IMR-90 (cell line): ENCODE data around the gene KRTAP6-3. TPM values are rescaled to one million over a fixed set of nuclear protein-coding genes. Genes with fewer than 3 reads are reported as not detected.

Experiments used
- microRNA-seq, 2 experiments: library from miRNA; stranded (forward) in 1 of 2; unstranded in 1 of 2; fragments of 10-50 nt in 1 of 2; fragments of <30 nt in 1 of 2; gene quantifications in 1 of 2; microRNA quantifications in 1 of 2; one replicate each; pipeline versions ENCODE3 to v1.1.0; 2013 to 2020; ENCODE audit not compliant: insufficient read depth in 1 of 2, insufficient read length in 1 of 2, unreplicated experiment in 1 of 2
- polyA plus RNA-seq, 3 experiments: library from polyadenylated mRNA; depleted of rRNA; stranded (reverse); fragments of >200 nt; gene quantifications; 2 replicates each; pipeline ENCODE4 v1.2.3, GENCODE V29; 2012; ENCODE audit warnings: low replicate concordance in 1 of 3
- small RNA-seq, 5 experiments: library from RNA; depleted of rRNA; stranded (forward); fragments of <200 nt; gene quantifications; one replicate each; pipeline ENCODE3, GENCODE V24; 2012
- total RNA-seq: library from RNA; depleted of rRNA; stranded (reverse); fragments of >200 nt; gene quantifications from 2 replicates; pipeline ENCODE4 v1.2.3, GENCODE V29; 2012; rRNA removed

KRTAP6-3 gene
- total and polyA plus RNA-seq, 2 of the 4 experiments (the other 2 are of a cell fraction): not detected

Small RNA genes within 50 kb of the gene (microRNA-seq; reads per million reads assigned to microRNA genes)
- not detected for gene KRTAP20-1 (ENCODE audit: insufficient read depth, insufficient read length)
- gene KRTAP20-3 (ENCODE audit: insufficient read depth, insufficient read length): not detected
- gene KRTAP20-4 (ENCODE audit: insufficient read depth, insufficient read length): not detected
- gene KRTAP22-1 (ENCODE audit: insufficient read depth, insufficient read length): not detected
- not detected for gene KRTAP22-2 (ENCODE audit: insufficient read depth, insufficient read length)

Small RNA genes within 50 kb of the gene (small RNA-seq; reads per million reads assigned to genes)
- 0 reads per million in 5 experiments for gene KRTAP20-1
- gene KRTAP20-3: 0 reads per million in 5 experiments
- 0 reads per million in 5 experiments for gene KRTAP20-4
- gene KRTAP22-1: 0 reads per million in 5 experiments
- gene KRTAP22-2: 0 reads per million in 5 experiments

Other genes starting within 250 kb of the KRTAP6-3 start
- not detected in 2 replicates for gene KRTAP23-1, start 243.8 kb upstream of the KRTAP6-3 start, total RNA-seq
- gene KRTAP23-1, start 243.8 kb upstream of the KRTAP6-3 start, polyA plus RNA-seq (2012; rRNA removed): not detected in 2 replicates
- gene KRTAP13-2, start 220.2 kb upstream of the KRTAP6-3 start, total RNA-seq: not detected in 2 replicates
- not detected in 2 replicates for gene KRTAP13-2, start 220.2 kb upstream of the KRTAP6-3 start, polyA plus RNA-seq (2012; rRNA removed)
- gene KRTAP13-1, start 196.4 kb upstream of the KRTAP6-3 start, total RNA-seq: not detected in 2 replicates
- gene KRTAP13-1, start 196.4 kb upstream of the KRTAP6-3 start, polyA plus RNA-seq (2012; rRNA removed): not detected in 2 replicates
- not detected in 2 replicates for gene KRTAP13-3, start 166.5 kb upstream of the KRTAP6-3 start, total RNA-seq
- not detected in 2 replicates for gene KRTAP13-3, start 166.5 kb upstream of the KRTAP6-3 start, polyA plus RNA-seq (2012; rRNA removed)
- not detected in 2 replicates for gene KRTAP13-4, start 162.2 kb upstream of the KRTAP6-3 start, total RNA-seq
- not detected in 2 replicates for gene KRTAP13-4, start 162.2 kb upstream of the KRTAP6-3 start, polyA plus RNA-seq (2012; rRNA removed)
- not detected in 2 replicates for gene KRTAP15-1, start 152.2 kb upstream of the KRTAP6-3 start, total RNA-seq
- gene KRTAP15-1, start 152.2 kb upstream of the KRTAP6-3 start, polyA plus RNA-seq (2012; rRNA removed): not detected in 2 replicates
- gene KRTAP19-1, start 112.1 kb upstream of the KRTAP6-3 start, total RNA-seq: not detected in 2 replicates
- not detected in 2 replicates for gene KRTAP19-1, start 112.1 kb upstream of the KRTAP6-3 start, polyA plus RNA-seq (2012; rRNA removed)
- gene KRTAP19-2, start 105.0 kb upstream of the KRTAP6-3 start, total RNA-seq: not detected in 2 replicates
- not detected in 2 replicates for gene KRTAP19-2, start 105.0 kb upstream of the KRTAP6-3 start, polyA plus RNA-seq (2012; rRNA removed)
- not detected in 2 replicates for gene KRTAP19-3, start 100.4 kb upstream of the KRTAP6-3 start, total RNA-seq
- not detected in 2 replicates for gene KRTAP19-3, start 100.4 kb upstream of the KRTAP6-3 start, polyA plus RNA-seq (2012; rRNA removed)
- gene KRTAP19-4, start 95.3 kb upstream of the KRTAP6-3 start, total RNA-seq: not detected in 2 replicates
- not detected in 2 replicates for gene KRTAP19-4, start 95.3 kb upstream of the KRTAP6-3 start, polyA plus RNA-seq (2012; rRNA removed)
- gene KRTAP19-5, start 90.3 kb upstream of the KRTAP6-3 start, total RNA-seq: not detected in 2 replicates
- not detected in 2 replicates for gene KRTAP19-5, start 90.3 kb upstream of the KRTAP6-3 start, polyA plus RNA-seq (2012; rRNA removed)
- not detected in 2 replicates for gene KRTAP19-6, start 50.6 kb upstream of the KRTAP6-3 start, total RNA-seq
- not detected in 2 replicates for gene KRTAP19-6, start 50.6 kb upstream of the KRTAP6-3 start, polyA plus RNA-seq (2012; rRNA removed)
- not detected in 2 replicates for gene KRTAP19-7, start 31.1 kb upstream of the KRTAP6-3 start, total RNA-seq
- not detected in 2 replicates for gene KRTAP19-7, start 31.1 kb upstream of the KRTAP6-3 start, polyA plus RNA-seq (2012; rRNA removed)
- gene KRTAP22-2, start 2.0 kb upstream of the KRTAP6-3 start, total RNA-seq: not detected in 2 replicates
- not detected in 2 replicates for gene KRTAP22-2, start 2.0 kb upstream of the KRTAP6-3 start, polyA plus RNA-seq (2012; rRNA removed)
- gene KRTAP6-2, start 6.5 kb downstream of the KRTAP6-3 start, total RNA-seq: not detected in 2 replicates
- gene KRTAP6-2, start 6.5 kb downstream of the KRTAP6-3 start, polyA plus RNA-seq (2012; rRNA removed): not detected in 2 replicates
- not detected in 2 replicates for gene KRTAP22-1, start 8.6 kb downstream of the KRTAP6-3 start, total RNA-seq
- not detected in 2 replicates for gene KRTAP22-1, start 8.6 kb downstream of the KRTAP6-3 start, polyA plus RNA-seq (2012; rRNA removed)
- gene KRTAP6-1, start 21.5 kb downstream of the KRTAP6-3 start, total RNA-seq: not detected in 2 replicates
- gene KRTAP6-1, start 21.5 kb downstream of the KRTAP6-3 start, polyA plus RNA-seq (2012; rRNA removed): not detected in 2 replicates
- not detected in 2 replicates for gene KRTAP20-1, start 24.0 kb downstream of the KRTAP6-3 start, total RNA-seq
- gene KRTAP20-1, start 24.0 kb downstream of the KRTAP6-3 start, polyA plus RNA-seq (2012; rRNA removed): not detected in 2 replicates
- gene KRTAP20-4, start 28.2 kb downstream of the KRTAP6-3 start, total RNA-seq: not detected in 2 replicates
- not detected in 2 replicates for gene KRTAP20-4, start 28.2 kb downstream of the KRTAP6-3 start, polyA plus RNA-seq (2012; rRNA removed)
- not detected in 2 replicates for gene KRTAP20-2, start 42.8 kb downstream of the KRTAP6-3 start, total RNA-seq
- gene KRTAP20-2, start 42.8 kb downstream of the KRTAP6-3 start, polyA plus RNA-seq (2012; rRNA removed): not detected in 2 replicates
- gene KRTAP20-3, start 50.4 kb downstream of the KRTAP6-3 start, total RNA-seq: not detected in 2 replicates
- not detected in 2 replicates for gene KRTAP20-3, start 50.4 kb downstream of the KRTAP6-3 start, polyA plus RNA-seq (2012; rRNA removed)
- gene KRTAP21-3, start 126.3 kb downstream of the KRTAP6-3 start, total RNA-seq: not detected in 2 replicates
- gene KRTAP21-3, start 126.3 kb downstream of the KRTAP6-3 start, polyA plus RNA-seq (2012; rRNA removed): not detected in 2 replicates
- gene KRTAP21-2, start 154.8 kb downstream of the KRTAP6-3 start, total RNA-seq: not detected in 2 replicates
- not detected in 2 replicates for gene KRTAP21-2, start 154.8 kb downstream of the KRTAP6-3 start, polyA plus RNA-seq (2012; rRNA removed)
- gene KRTAP21-1, start 163.0 kb downstream of the KRTAP6-3 start, total RNA-seq: not detected in 2 replicates
- not detected in 2 replicates for gene KRTAP21-1, start 163.0 kb downstream of the KRTAP6-3 start, polyA plus RNA-seq (2012; rRNA removed)
- not detected in 2 replicates for gene KRTAP8-1, start 220.8 kb downstream of the KRTAP6-3 start, total RNA-seq
- not detected in 2 replicates for gene KRTAP8-1, start 220.8 kb downstream of the KRTAP6-3 start, polyA plus RNA-seq (2012; rRNA removed)
- gene KRTAP7-1, start 237.3 kb downstream of the KRTAP6-3 start, total RNA-seq: not detected in 2 replicates
- gene KRTAP7-1, start 237.3 kb downstream of the KRTAP6-3 start, polyA plus RNA-seq (2012; rRNA removed): not detected in 2 replicates